DND-41 (cell line): Measurements from ENCODE around the gene ARHGEF17.

Experiments
- ATAC-seq: fragments of 200-7000 bp; cut with Tn5 transposase; 3 replicates; pipeline ENCODE4 v1.9.1; 2021; ENCODE audit warnings: low read depth; ENCODE audit not compliant: insufficient read depth
- DNase-seq: peaks from one replicate; pipeline ENCODE4 v3.0.0-alpha.2; 2020
- H2AFZ ChIP-seq: 2 replicates; pipeline ENCODE4 v1.6.0; 2012; ENCODE audit warnings: low read depth, low read length
- H3K27ac ChIP-seq: 2 replicates; pipeline ENCODE4 v1.5.1; 2012; ENCODE audit warnings: low read length, inconsistent platforms
- H3K27me3 ChIP-seq: fragments of 200-600 bp; sonication (generic); 2 replicates; pipeline ENCODE4 v1.6.0; 2012; ENCODE audit warnings: low read length, mild to moderate bottlenecking, inconsistent platforms; ENCODE audit not compliant: insufficient read depth, poor library complexity
- H3K36me3 ChIP-seq: 2 replicates; pipeline ENCODE4 v1.5.1; 2012; ENCODE audit warnings: low read length, inconsistent platforms; ENCODE audit not compliant: insufficient read depth
- H3K4me1 ChIP-seq: 2 replicates; pipeline ENCODE4 v1.5.1; 2012; ENCODE audit warnings: mild to moderate bottlenecking, low read length; ENCODE audit not compliant: insufficient read depth
- H3K4me2 ChIP-seq: 2 replicates; pipeline ENCODE4 v1.6.0; 2012; ENCODE audit warnings: mild to moderate bottlenecking, moderate library complexity, low read length, inconsistent platforms; ENCODE audit not compliant: insufficient read depth
- H3K4me3 ChIP-seq, 2 experiments: fragments of 200-600 bp in 1 of 2; shearing (Covaris generic) in 1 of 2; 2 replicates each; pipeline ENCODE4 v1.5.1; 2012 to 2016; ENCODE audit warnings: inconsistent platforms in 2 of 2, low read length in 2 of 2, mild to moderate bottlenecking in 2 of 2, low read depth in 1 of 2, moderate library complexity in 1 of 2
- H3K79me2 ChIP-seq: 2 replicates; pipeline ENCODE4 v1.6.0; 2012; ENCODE audit warnings: low read length, inconsistent platforms; ENCODE audit not compliant: insufficient read depth
- H3K9ac ChIP-seq: 2 replicates; pipeline ENCODE4 v1.6.0; 2012; ENCODE audit warnings: low read depth, mild to moderate bottlenecking, inconsistent platforms, low read length, moderate library complexity
- H3K9me3 ChIP-seq: 2 replicates; pipeline ENCODE4 v1.5.1; 2012; ENCODE audit warnings: low read length, moderate library complexity, mild to moderate bottlenecking, inconsistent platforms; ENCODE audit not compliant: insufficient read depth, severe bottlenecking
- H4K20me1 ChIP-seq: 2 replicates; pipeline ENCODE4 v1.6.0; 2012; ENCODE audit warnings: low read length; ENCODE audit not compliant: insufficient read depth
- EZH2 ChIP-seq: IDR thresholded peaks from 3 replicates; pipeline ENCODE4 v1.6.1; 2012; ENCODE audit warnings: borderline replicate concordance, low read depth, mild to moderate bottlenecking, moderate library complexity, low read length, inconsistent platforms; ENCODE audit not compliant: severe bottlenecking
- TF ChIP-seq, protein P1 (sequence below): IDR thresholded peaks from 2 replicates; pipeline ENCODE4 v1.5.1; 2012; ENCODE audit warnings: borderline replicate concordance, low read length, moderate library complexity, mild to moderate bottlenecking; ENCODE audit not compliant: poor library complexity, severe bottlenecking; ENCODE audit errors: extremely low read depth

ARHGEF17 gene

DNA sequence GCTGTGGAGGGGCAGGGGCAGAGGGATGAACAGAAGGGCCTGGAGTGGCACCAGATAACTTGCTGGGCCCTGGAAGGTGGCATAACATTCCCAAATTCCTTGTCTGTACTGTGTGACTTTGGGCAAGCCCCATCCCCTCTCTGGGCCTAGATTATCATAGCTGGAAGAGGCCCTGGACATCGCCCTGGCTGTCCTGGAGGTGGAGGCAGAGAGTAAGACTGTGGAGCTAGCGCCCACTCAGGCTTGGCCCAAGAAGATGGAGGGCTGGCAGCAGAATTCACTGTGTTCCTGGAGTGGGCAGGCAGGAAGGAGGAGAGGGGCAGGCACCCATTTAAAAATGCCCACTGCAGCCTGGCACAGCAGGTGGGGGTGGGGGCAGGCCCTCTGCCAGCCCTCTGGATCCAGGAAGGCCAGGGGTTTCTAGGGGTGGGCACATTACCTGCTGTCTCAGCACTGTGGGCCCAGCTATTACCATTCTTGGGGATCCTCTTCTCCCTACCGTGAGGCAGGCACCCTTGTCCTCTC is 22.6 kb downstream of the ARHGEF17 start:
- no peaks in the 10 kb centered on the region for H3K9me3 ChIP-seq
- DNase-seq, result no peak
- no peak for TF ChIP-seq EZH2
- TF ChIP-seq, protein P1, sequence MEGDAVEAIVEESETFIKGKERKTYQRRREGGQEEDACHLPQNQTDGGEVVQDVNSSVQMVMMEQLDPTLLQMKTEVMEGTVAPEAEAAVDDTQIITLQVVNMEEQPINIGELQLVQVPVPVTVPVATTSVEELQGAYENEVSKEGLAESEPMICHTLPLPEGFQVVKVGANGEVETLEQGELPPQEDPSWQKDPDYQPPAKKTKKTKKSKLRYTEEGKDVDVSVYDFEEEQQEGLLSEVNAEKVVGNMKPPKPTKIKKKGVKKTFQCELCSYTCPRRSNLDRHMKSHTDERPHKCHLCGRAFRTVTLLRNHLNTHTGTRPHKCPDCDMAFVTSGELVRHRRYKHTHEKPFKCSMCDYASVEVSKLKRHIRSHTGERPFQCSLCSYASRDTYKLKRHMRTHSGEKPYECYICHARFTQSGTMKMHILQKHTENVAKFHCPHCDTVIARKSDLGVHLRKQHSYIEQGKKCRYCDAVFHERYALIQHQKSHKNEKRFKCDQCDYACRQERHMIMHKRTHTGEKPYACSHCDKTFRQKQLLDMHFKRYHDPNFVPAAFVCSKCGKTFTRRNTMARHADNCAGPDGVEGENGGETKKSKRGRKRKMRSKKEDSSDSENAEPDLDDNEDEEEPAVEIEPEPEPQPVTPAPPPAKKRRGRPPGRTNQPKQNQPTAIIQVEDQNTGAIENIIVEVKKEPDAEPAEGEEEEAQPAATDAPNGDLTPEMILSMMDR, result peak; percentile 11
- H3K4me2 ChIP-seq, result no peak overlapping the region
- no peaks in the 10 kb centered on the region for H3K36me3 ChIP-seq
- H3K4me1 ChIP-seq, result peaks cover 6% of the 10 kb centered on the region
- H3K9ac ChIP-seq, result no peak overlapping the region
- no peak overlapping the region for H3K4me3 ChIP-seq
- no peaks in the 10 kb centered on the region for H3K79me2 ChIP-seq
- ATAC-seq, result no peak
- H3K27ac ChIP-seq, result no peak overlapping the region
- no peaks in the 10 kb centered on the region for H3K27me3 ChIP-seq
- H2AFZ ChIP-seq, result no peak overlapping the region
- H4K20me1 ChIP-seq, result peaks cover under 1% of the 10 kb centered on the region

DNA sequence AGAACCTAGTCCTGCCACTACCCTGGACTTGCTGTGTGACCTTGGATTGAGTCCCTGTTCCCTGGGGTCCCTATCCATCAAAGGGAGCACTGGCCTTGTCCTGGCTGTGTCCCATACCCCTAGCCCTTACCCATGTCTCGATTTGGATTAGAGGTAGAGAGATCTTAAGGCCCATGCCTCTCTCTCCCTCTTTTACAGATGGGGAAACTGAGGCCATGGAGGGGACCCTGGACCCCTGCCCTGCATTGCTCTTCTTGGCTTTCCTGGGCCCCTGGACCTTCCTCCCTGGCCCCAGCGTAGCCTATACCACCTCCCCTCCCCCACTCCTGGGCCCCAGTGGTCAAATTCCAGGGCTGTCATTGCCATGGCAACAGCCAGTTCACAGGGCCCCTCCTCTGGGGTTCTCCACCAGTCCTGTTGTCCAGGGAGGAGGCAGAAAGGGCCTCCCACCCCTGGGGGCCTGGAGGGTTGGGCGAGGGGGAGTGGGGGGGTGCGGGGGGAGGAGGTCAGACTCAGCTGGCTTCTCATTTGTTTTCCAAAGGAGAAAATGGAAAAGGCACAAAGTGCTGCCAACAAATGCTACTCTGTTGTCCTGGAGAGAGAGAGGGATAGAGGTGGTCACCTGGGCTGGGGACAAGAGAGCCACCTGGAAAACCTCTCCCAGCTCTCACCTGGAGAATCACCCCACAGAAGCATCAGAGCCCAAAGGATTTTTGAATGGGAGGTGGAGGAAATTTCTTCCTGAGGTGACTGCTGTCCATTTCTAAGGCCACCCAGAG is 23.3 kb downstream of the ARHGEF17 start:
- no peak overlapping the region for H3K9ac ChIP-seq
- no peak for ATAC-seq
- no peak overlapping the region for H3K4me3 ChIP-seq
- H3K36me3 ChIP-seq, result no peaks in the 10 kb centered on the region
- no peaks in the 10 kb centered on the region for H3K27me3 ChIP-seq
- H3K4me2 ChIP-seq, result no peak overlapping the region
- TF ChIP-seq EZH2, result no peak
- TF ChIP-seq, protein P1, result no peak
- no peak overlapping the region for H2AFZ ChIP-seq
- no peaks in the 10 kb centered on the region for H3K79me2 ChIP-seq
- DNase-seq, result no peak
- H4K20me1 ChIP-seq, result peaks cover 8% of the 10 kb centered on the region
- H3K27ac ChIP-seq, result no peak overlapping the region
- H3K4me1 ChIP-seq, result peaks cover 6% of the 10 kb centered on the region
- H3K9me3 ChIP-seq, result no peaks in the 10 kb centered on the region

DNA sequence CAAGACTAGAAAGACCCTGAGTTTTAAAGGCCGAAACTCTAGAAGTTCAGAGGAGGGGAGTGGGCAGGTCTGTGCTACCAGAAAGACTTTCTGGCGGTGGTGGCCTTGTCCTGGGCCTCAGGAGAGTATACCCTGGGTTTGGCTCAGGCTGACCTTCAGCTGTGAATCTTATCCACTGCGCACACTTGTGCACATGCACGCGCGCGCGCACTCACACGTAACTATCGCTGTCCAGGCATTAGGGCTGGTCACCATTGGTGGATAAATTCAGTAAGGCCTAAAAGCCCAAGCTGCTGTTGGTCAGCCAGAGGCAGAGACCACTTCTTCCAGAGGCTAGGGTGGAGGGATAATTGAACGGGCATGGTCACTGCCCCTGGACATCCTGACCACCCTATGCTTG is 25.1 kb downstream of the ARHGEF17 start:
- Histone ChIP-seq H3K27ac (no peak overlapping the region), H3K4me1 (peaks cover 6% of the 10 kb centered on the region), H2AFZ (no peak overlapping the region), H3K79me2 (no peaks in the 10 kb centered on the region), H3K9me3 (no peaks in the 10 kb centered on the region), H3K27me3 (no peaks in the 10 kb centered on the region), H3K9ac (no peak overlapping the region), H3K36me3 (no peaks in the 10 kb centered on the region), H4K20me1 (peaks cover 8% of the 10 kb centered on the region), H3K4me2 (no peak overlapping the region), H3K4me3 (no peak overlapping the region)
- no peak for ATAC-seq
- DNase-seq, result no peak
- TF ChIP-seq, protein P1, result no peak
- no peak for TF ChIP-seq EZH2
